Subcutaneous adipose tissue (tissue), 4 donors: ENCODE measurements around the gene CAMTA1. TPM values are rescaled to one million over a fixed set of nuclear protein-coding genes. Genes with fewer than 3 reads are reported as not detected.

Source experiments
- CTCF ChIP-seq: fragments of 450-650 bp; IDR thresholded peaks from one replicate; pipeline ENCODE4 v1.5.1; 2016; ENCODE audit warnings: low read depth, mild to moderate bottlenecking, control low read depth, antibody characterized with exemption, moderate library complexity
- total RNA-seq, 4 donors: library from RNA; depleted of rRNA; stranded (reverse); fragments of >200 nt; gene quantifications; one replicate each; pipeline ENCODE4 v1.1.0, GENCODE V29; 2016

The CAMTA1 gene
- total RNA-seq, 4 donors from 2014 or later: 58.6 to 82.5 (median 78.0) TPM

GRCh38 chr1:7300893-7301663 is 515.8 kb downstream of the CAMTA1 start:
- TF ChIP-seq CTCF: no peak

- TF ChIP-seq CTCF: no peak
These were observed 516.4 kb downstream of the CAMTA1 start for GRCh38 chr1:7301664-7301981.

DNA sequence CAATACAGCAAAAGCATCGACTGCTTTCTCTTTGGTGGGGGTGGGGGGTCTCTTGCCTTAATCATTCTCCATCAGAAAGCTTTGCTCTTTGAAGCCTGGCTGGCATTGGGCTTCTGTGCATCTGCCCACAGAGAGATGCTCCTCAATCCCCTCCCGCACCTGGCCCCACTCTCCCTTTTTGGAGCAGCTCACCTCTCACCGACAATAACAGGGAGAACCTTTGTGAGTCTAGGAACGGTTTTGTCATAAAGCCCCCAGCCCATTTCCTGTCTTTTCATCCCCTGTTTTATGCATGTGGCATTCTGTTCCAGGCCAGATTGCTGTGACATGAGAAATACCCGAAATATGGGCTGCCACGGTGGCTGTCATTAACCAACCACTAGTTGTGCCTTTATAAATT is 516.9 kb downstream of the CAMTA1 start:
- no peak for TF ChIP-seq CTCF

GRCh38 chr1:7302873-7303272 is 517.6 kb downstream of the CAMTA1 start:
- TF ChIP-seq CTCF: no peak

DNA sequence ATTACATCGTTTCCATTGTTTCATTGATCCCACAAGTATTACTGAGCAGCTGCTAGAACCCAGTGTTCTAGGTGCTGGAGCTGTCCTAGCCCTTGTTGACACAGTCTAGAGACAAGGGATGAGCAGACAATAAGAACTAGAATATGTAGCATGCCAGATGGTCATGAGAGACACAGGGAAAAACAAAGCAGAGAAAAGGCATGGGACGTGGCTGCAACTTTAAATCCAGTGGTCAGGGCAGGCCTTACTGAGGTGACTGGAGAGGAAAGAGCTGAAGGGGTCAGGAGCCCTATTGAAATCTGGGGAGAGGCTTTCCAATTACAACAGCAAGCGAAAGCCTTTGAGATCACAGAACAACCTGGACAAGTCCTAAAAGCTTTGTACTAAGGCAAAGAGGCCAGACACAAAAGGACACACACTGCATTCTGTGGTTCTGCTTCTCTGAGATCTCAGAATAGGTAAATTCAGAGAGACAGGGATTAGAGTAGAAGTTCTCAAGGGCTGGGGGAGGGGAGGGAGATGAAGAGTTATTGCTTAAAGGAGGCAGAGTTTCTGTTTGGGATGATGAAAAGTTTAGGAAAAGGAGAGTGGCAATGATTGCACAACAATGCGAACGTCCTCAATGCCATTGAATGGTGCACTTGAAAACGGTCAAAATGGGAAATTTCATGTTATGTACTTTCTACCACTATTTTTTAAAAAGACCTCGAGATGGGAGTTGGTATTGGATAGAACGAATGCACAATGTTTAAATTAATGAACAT is 518.5 kb downstream of the CAMTA1 start:
- no peak for TF ChIP-seq CTCF

DNA sequence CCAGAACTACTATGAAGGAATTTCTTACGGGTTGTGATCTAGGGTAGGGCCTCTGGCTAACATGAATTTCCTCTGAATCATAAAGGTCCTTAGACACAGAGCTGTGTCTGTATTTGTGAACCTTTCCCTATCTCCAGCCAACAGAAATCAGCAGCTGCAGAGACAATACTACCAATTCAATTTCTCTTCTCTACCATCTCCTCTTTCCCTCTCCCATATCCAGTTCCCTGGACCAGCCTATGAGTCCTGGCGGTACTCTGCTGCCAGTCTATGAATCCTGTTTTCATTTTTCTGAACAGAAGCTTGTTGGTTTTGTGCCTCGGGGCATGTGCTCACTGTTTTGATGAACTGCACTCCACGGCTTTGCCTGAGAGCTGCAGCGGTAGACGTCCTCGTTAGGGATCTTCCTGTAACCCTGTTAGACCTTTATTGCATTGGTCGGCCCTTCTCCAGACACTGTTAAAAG is 527.9 kb downstream of the CAMTA1 start:
- TF ChIP-seq CTCF: no peak

- no peak for TF ChIP-seq CTCF
These were observed 528.6 kb downstream of the CAMTA1 start for GRCh38 chr1:7313826-7314225.
